Heart left ventricle (tissue), 16 donors: ENCODE measurements around the gene ADGRV1. TPM values are rescaled to one million over a fixed set of nuclear protein-coding genes. Genes with fewer than 3 reads are reported as not detected.

Experiments used
- ATAC-seq, 4 donors: fragments of 200-7000 bp; cut with Tn5 transposase; one replicate each; pipeline ENCODE4 v1.9.1; 2020 to 2022; ENCODE audit warnings: moderate library complexity in 4 of 4, mild to moderate bottlenecking in 3 of 4, moderate number of reproducible peaks in 1 of 4
- DNase-seq, 5 donors: peaks; one replicate each; pipeline ENCODE4 v3.0.0-alpha.2; 2020
- H3K27ac ChIP-seq, 12 donors: fragments of 200-600 bp; sonication (generic) in 4 of 12; one replicate each; pipeline versions ENCODE4 v1.5.0 to v1.8.0; 2016 to 2022; ENCODE audit warnings: mild to moderate bottlenecking in 2 of 12
- H3K27me3 ChIP-seq, 9 donors: fragments of 200-600 bp; sonication (generic) in 2 of 9; one replicate each; pipeline versions ENCODE4 v1.5.1 to v1.8.0; 2016 to 2022; ENCODE audit warnings: mild to moderate bottlenecking in 3 of 9
- H3K36me3 ChIP-seq, 9 donors: fragments of 200-600 bp; sonication (generic) in 2 of 9; one replicate each; pipeline versions ENCODE4 v1.5.0 to v1.8.0; 2018 to 2022; ENCODE audit warnings: mild to moderate bottlenecking in 2 of 9
- H3K4me1 ChIP-seq, 12 donors: fragments of 200-600 bp; sonication (generic) in 4 of 12; one replicate each; pipeline versions ENCODE4 v1.5.0 to v1.8.0; 2016 to 2022; ENCODE audit warnings: mild to moderate bottlenecking in 3 of 12
- H3K4me3 ChIP-seq, 12 donors: fragments of 200-600 bp; sonication (generic) in 4 of 12; one replicate each; pipeline versions ENCODE4 v1.5.0 to v1.8.0; 2017 to 2022; ENCODE audit warnings: mild to moderate bottlenecking in 9 of 12, moderate library complexity in 4 of 12
- H3K9me3 ChIP-seq, 12 donors: fragments of 200-600 bp; sonication (generic) in 4 of 12; one replicate each; pipeline versions ENCODE4 v1.5.0 to v1.8.0; 2016 to 2022; ENCODE audit warnings: mild to moderate bottlenecking in 1 of 12
- CTCF ChIP-seq, 12 donors: fragments of 200-600 bp; sonication (generic) in 4 of 12; IDR thresholded peaks; one replicate each; pipeline versions ENCODE4 v1.5.0 to v1.8.0; 2018 to 2022; ENCODE audit warnings: antibody characterized with exemption in 12 of 12, mild to moderate bottlenecking in 5 of 12
- POLR2A ChIP-seq, 2 donors: fragments of 450-650 bp; IDR thresholded peaks; one replicate each; pipeline ENCODE4 v1.6.1; 2017; ENCODE audit warnings: antibody characterized with exemption in 2 of 2, mild to moderate bottlenecking in 2 of 2, moderate library complexity in 2 of 2
- WGBS, 4 donors: extraction: QIAGEN DNeasy Blood & Tissue Kit in 2 of 4; methylation state at CpG; one replicate each; pipeline versions ENCODE4 v1.1.5 to v1.1.7; 2013 to 2018; 5-methylcytosine and 5-hydroxymethylcytosine counted together
- intact Hi-C, 10 donors: fragments of 100-400 bp; cut with DNase I; formaldehyde crosslinking; loops; one replicate each; pipeline versions ENCODE4 v1.11.1 to v1.14.2; 2022
- polyA plus RNA-seq, 2 donors: library from polyadenylated mRNA; stranded (reverse); fragments of 200-250 nt; gene quantifications; one replicate each; pipeline ENCODE4 v1.2.3, GENCODE V29; 2013
- total RNA-seq, 9 donors: library from RNA; depleted of rRNA in 2 of 9; stranded (reverse); fragments of >200 nt in 2 of 9; fragmentation: NEBNext Ultra II Directional in 3 of 9; extraction: Animal tissue kit (Norgen Biotek cat#: 25700) in 3 of 9; gene quantifications; one replicate each; pipeline versions ENCODE4 v1.1.0 to v1.2.4, GENCODE V29; 2016 to 2023
- donor health status: ischemic (EF 13 %, LVEDD 7.1; RV severe dilation, severe dysfunction).
- donor health status: healthy with polysubstance abuse.
- donor health status: DM: no; HTN: yes; CAD: no.
- donor health status: DM: no; HTN: no; CAD: no.
- donor health status: ischemic (EF 25% LVEDD 6.9; RV normal size, moderate dysfunction).
- donor health status: ischemic (EF 25% LVEDD 5.7; RV mildly dilated, moderate dysfunction).
- donor health status: healthy.
- donor health status: DM: yes; HTN: yes; CAD: no.
- donor health status: ischemic (EF 35%, LVEDD 5.7; RV mildly dilated, moderate dysfunction).
- donor health status: nonischemic (EF 11% LVEDD 7.7; RV severe dilation, severe dysfunction).
- donor health status: DM: yes; HTN: yes; CAD: no.
- donor health status: PGD.
- donor health status: ischemic (EF 29% LVEDD 5.4; RV normal size, mild dysfunction).
- donor health status: nonischemic (EF 23%, LVEDD 6.1; RV moderate dilation, normal function).

ADGRV1 gene
- total and polyA plus RNA-seq, 11 donors: 0.25 to 0.29 TPM; not detected in 9

- Histone ChIP-seq H3K27ac (no peak overlapping the region), H3K4me3 (no peak overlapping the region), H3K27me3 (no peaks in the 10 kb centered on the region), H3K36me3 (no peaks in the 10 kb centered on the region), H3K9me3 (no peaks in the 10 kb centered on the region), H3K4me1 (peaks cover 0 to 10% (median 0%) of the 10 kb centered on the region in 12 donors)
- TF ChIP-seq CTCF (IDR thresholded peaks at IDR 0.05) (no peak), POLR2A (IDR thresholded peaks at IDR 0.05) (no peak)
- no peak for DNase-seq
- no peak for ATAC-seq
- 83 to 94% (median 89%) methylated on average over 3 of the region's 3 CpGs for WGBS, 4 donors
- intact Hi-C loops: loop anchor here in 6 of 10 donors (5.0 to 10.0 kb wide), 3 partner anchors 163 to 319 kb away; no protein-coding TSS in a partner anchor
Measured at GRCh38 chr5:91095313-91095712, 536.7 kb downstream of the ADGRV1 start.

- H3K4me3 ChIP-seq: no peak overlapping the region
- no peak for DNase-seq
- intact Hi-C loops: loop anchor here in 6 of 10 donors (5.0 to 10.0 kb wide), 3 partner anchors 164 to 319 kb away; no protein-coding TSS in a partner anchor
- WGBS, 4 donors: 78 to 81% (median 80%) methylated on average over 6 of the region's 6 CpGs
- no peak for ATAC-seq
- no peaks in the 10 kb centered on the region for H3K9me3 ChIP-seq
- H3K4me1 ChIP-seq: peaks cover 0 to 10% (median 0%) of the 10 kb centered on the region in 12 donors
- H3K27ac ChIP-seq: no peak overlapping the region
- TF ChIP-seq POLR2A (IDR thresholded peaks at IDR 0.05): no peak
- TF ChIP-seq CTCF (IDR thresholded peaks at IDR 0.05): no peak
- H3K36me3 ChIP-seq: no peaks in the 10 kb centered on the region
- H3K27me3 ChIP-seq: no peaks in the 10 kb centered on the region
Measured at GRCh38 chr5:91095786-91096385, 537.3 kb downstream of the ADGRV1 start.

GRCh38 chr5:91098541-91098940 is 539.9 kb downstream of the ADGRV1 start:
- DNase-seq: no peak
- Histone ChIP-seq H3K27ac (peak overlapping the region in 2 of 12 donors; percentile 21 to 36), H3K4me1 (peaks cover 0 to 10% (median 0%) of the 10 kb centered on the region in 12 donors), H3K9me3 (no peaks in the 10 kb centered on the region), H3K4me3 (no peak overlapping the region), H3K36me3 (no peaks in the 10 kb centered on the region), H3K27me3 (no peaks in the 10 kb centered on the region)
- intact Hi-C loops: loop anchor here in 7 of 10 donors (2.0 to 10.0 kb wide), 4 partner anchors 166 to 316 kb away; no protein-coding TSS in a partner anchor
- peak; percentile 58 to 77 (median 70) for ATAC-seq
- TF ChIP-seq POLR2A (IDR thresholded peaks at IDR 0.05) (no peak), CTCF (IDR thresholded peaks at IDR 0.05) (no peak)
- WGBS, 4 donors: 46 to 60% (median 48%) methylated on average over 3 of the region's 3 CpGs

GRCh38 chr5:91101600-91102379 is 543.2 kb downstream of the ADGRV1 start:
- H3K9me3 ChIP-seq: peaks cover 0 to 12% (median 0%) of the 10 kb centered on the region in 12 donors
- intact Hi-C loops: loop anchor here (1.0 to 10.0 kb wide), 18 partner anchors 63 to 318 kb away; partner anchors contain the start of gene ARRDC3 (in 3 of the 10)
- H3K36me3 ChIP-seq: no peaks in the 10 kb centered on the region
- H3K27me3 ChIP-seq: no peaks in the 10 kb centered on the region
- TF ChIP-seq CTCF (IDR thresholded peaks at IDR 0.05): peak; percentile 63 to 88 (median 78)
- TF ChIP-seq POLR2A (IDR thresholded peaks at IDR 0.05): no peak
- peaks cover 0 to 10% (median 0%) of the 10 kb centered on the region in 12 donors for H3K4me1 ChIP-seq
- peak; percentile 91 to 98 (median 96) for ATAC-seq
- no peak overlapping the region for H3K4me3 ChIP-seq
- H3K27ac ChIP-seq: no peak overlapping the region
- WGBS, 4 donors: 47 to 56% (median 50%) methylated on average over 8 of the region's 8 CpGs
- peak; percentile 70 to 83 (median 73) for DNase-seq
